ENCODE data around the gene EMID1. TPM values are rescaled to one million over a fixed set of nuclear protein-coding genes. Genes with fewer than 3 reads are reported as not detected.
"Not testable (repeated sequence)": the region's sequence is repeated elsewhere in the genome, so short reads cannot be mapped to it uniquely, and the experiment has no call there.

EMID1 gene
- total RNA-seq, 2 experiments from 2014 or later = not detected

DNA sequence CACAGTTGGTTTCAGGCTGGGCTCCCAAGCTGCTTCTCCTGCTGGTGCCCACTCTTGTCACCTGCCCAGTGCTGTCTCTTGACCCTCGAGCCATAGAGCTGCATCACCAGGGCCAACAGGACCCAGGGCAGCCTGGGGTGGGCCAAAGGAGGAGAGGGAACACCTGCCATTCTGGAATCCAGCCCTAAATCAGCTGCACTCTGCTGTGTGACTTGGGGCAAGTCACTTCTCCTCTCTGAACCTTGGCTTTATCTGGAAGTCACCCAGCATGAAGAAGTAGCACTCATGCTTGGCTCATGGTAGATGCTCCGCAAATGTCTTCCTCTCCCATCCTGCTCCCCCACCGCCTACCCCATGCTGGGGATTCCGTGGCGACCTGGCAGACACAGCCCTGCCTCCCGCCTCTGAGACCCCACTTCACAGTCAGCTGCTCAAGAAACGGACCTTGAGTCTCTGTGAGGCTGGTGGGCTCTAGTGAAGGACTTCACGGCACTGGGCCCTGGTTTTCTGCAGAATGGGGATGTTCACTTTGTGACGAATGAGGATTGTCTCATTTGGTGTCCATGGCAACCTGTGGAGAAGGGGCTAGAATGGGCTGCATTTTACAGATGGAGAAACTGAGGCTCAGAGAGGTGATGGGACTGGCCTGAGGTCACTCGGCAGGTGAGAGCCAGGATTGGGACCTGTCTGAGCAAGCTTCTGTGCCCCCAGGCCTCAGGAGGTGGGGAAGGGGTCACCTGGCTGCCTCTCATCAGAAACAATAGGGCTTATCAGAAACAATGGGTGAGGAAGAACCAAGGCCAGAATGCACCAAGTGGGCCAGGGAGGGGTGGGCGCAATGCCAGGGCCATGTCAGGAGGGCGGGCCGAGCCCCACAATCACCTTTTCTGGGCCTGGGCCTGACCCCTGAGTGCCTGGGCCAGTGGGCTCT is 12.4 kb downstream of the EMID1 start:
- Histone ChIP-seq H3K4me3 (ENCODE audit: low read depth, low read length, poor library complexity, severe bottlenecking) (no peak overlapping the region), H3K4me1 (ENCODE audit: insufficient read depth, low read length, poor library complexity, severe bottlenecking) (no peaks in the 10 kb centered on the region), H4K20me1 (ENCODE audit: insufficient read depth, low read length) (no peaks in the 10 kb centered on the region), H3K79me2 (ENCODE audit: insufficient read depth, low read depth, low read length) (no peaks in the 10 kb centered on the region), H3K36me3 (ENCODE audit: insufficient read depth, low read length) (no peaks in the 10 kb centered on the region), H3K27ac (ENCODE audit: low read depth, low read length, poor library complexity, severe bottlenecking) (no peak overlapping the region), H3K9me3 (ENCODE audit: low read length) (no peaks in the 10 kb centered on the region), H3K9me2 (ENCODE audit: insufficient read depth, low read length) (no peaks in the 10 kb centered on the region), H3K4me2 (ENCODE audit: low read length) (no peak overlapping the region), H2AFZ (ENCODE audit: low read length) (no peak overlapping the region)
- no TSS peak for BruUV-seq (replicated peaks)
- CTCF ChIA-PET (ENCODE audit: unreplicated experiment) = no interaction called here
- POLR2A ChIA-PET = no interaction called here
- TF ChIP-seq, protein P1, sequence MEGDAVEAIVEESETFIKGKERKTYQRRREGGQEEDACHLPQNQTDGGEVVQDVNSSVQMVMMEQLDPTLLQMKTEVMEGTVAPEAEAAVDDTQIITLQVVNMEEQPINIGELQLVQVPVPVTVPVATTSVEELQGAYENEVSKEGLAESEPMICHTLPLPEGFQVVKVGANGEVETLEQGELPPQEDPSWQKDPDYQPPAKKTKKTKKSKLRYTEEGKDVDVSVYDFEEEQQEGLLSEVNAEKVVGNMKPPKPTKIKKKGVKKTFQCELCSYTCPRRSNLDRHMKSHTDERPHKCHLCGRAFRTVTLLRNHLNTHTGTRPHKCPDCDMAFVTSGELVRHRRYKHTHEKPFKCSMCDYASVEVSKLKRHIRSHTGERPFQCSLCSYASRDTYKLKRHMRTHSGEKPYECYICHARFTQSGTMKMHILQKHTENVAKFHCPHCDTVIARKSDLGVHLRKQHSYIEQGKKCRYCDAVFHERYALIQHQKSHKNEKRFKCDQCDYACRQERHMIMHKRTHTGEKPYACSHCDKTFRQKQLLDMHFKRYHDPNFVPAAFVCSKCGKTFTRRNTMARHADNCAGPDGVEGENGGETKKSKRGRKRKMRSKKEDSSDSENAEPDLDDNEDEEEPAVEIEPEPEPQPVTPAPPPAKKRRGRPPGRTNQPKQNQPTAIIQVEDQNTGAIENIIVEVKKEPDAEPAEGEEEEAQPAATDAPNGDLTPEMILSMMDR (conservative IDR thresholded peaks at IDR 0.05; ENCODE audit: low read length) = no peak
- TF ChIP-seq EZH2phosphoT487 (IDR thresholded peaks at IDR 0.05; ENCODE audit: borderline replicate concordance, low read depth, low read length) = no peak
- intact Hi-C loops (cut with micrococcal nuclease; ENCODE audit: unreplicated experiment) = no loop called here
- DNase-seq (ENCODE audit: low spot score) = no peak

DNA sequence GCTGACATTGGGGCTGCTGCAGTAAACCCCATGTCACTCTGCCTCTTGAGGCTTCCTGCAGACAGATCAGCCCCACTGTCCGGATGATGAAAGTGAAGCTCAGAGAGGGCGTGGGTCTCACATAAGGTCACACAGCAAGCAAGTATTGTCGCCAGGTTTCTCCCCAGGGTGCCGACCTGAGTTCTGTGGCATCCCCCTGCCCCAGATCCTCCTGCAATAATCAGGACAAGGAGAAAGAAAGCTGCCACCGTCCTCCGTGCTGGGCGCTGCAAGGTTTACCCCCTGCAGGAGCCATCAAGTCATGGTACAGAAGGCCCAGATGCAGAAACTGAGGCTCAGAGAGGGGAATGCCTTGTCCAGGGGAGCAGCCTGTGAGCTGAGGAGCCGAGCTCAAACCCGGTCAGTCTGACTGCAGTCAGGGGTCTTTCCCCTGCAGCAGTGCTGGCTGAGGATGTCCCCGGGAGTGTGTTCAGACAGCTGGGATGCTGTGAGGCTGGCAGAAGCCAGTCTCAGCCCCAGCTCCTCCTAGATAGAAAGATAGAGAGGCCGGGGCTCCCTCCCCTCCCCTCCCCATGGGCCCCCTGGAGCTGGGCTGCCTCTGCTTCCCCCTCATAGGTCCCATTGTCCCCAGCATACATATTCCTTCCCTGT is 13.2 kb downstream of the EMID1 start:
- no peak overlapping the region for H3K4me2 ChIP-seq (ENCODE audit: low read length)
- no TSS peak for BruUV-seq (replicated peaks)
- H3K4me3 ChIP-seq (ENCODE audit: low read depth, low read length, poor library complexity, severe bottlenecking) = no peak overlapping the region
- H3K9me2 ChIP-seq (ENCODE audit: insufficient read depth, low read length) = no peaks in the 10 kb centered on the region
- H3K9me3 ChIP-seq (ENCODE audit: low read length) = no peaks in the 10 kb centered on the region
- intact Hi-C loops (cut with micrococcal nuclease; ENCODE audit: unreplicated experiment) = no loop called here
- H3K79me2 ChIP-seq (ENCODE audit: insufficient read depth, low read depth, low read length) = no peaks in the 10 kb centered on the region
- H3K36me3 ChIP-seq (ENCODE audit: insufficient read depth, low read length) = no peaks in the 10 kb centered on the region
- no peaks in the 10 kb centered on the region for H4K20me1 ChIP-seq (ENCODE audit: insufficient read depth, low read length)
- no peak overlapping the region for H3K27ac ChIP-seq (ENCODE audit: low read depth, low read length, poor library complexity, severe bottlenecking)
- H3K4me1 ChIP-seq (ENCODE audit: insufficient read depth, low read length, poor library complexity, severe bottlenecking) = no peaks in the 10 kb centered on the region
- no peak for DNase-seq (ENCODE audit: low spot score)
- ChIA-PET POLR2A (no interaction called here), CTCF (ENCODE audit: unreplicated experiment) (no interaction called here)
- H2AFZ ChIP-seq (ENCODE audit: low read length) = no peak overlapping the region
- no peak for TF ChIP-seq EZH2phosphoT487 (IDR thresholded peaks at IDR 0.05; ENCODE audit: borderline replicate concordance, low read depth, low read length)
- TF ChIP-seq, protein P1 (conservative IDR thresholded peaks at IDR 0.05; ENCODE audit: low read length) = no peak

DNA sequence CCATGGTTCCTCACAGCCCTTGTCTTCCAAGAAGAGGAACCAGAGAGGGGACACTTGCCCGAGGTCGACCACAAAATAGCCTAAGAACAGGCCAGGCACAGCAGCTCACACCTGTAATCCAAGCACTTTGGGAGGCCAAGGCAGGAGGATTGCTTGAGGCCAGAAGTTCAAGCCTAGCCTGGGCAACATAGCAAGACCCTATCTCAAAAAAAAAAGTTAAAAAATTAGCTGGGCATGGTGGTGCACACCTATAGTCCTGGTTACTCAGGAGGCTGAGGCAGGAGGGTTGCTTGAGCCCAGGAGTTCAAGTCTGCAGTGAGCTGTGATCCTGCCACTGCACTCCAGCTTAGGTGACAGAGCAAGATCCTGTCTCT is 13.7 kb downstream of the EMID1 start:
- BruUV-seq (replicated peaks); H3K4me2 ChIP-seq (ENCODE audit: low read length); H3K9me3 ChIP-seq (ENCODE audit: low read length); DNase-seq (ENCODE audit: low spot score); H3K4me1 ChIP-seq (ENCODE audit: insufficient read depth, low read length, poor library complexity, severe bottlenecking); H2AFZ ChIP-seq (ENCODE audit: low read length); H3K79me2 ChIP-seq (ENCODE audit: insufficient read depth, low read depth, low read length); H3K9me2 ChIP-seq (ENCODE audit: insufficient read depth, low read length); CTCF ChIA-PET (ENCODE audit: unreplicated experiment); H4K20me1 ChIP-seq (ENCODE audit: insufficient read depth, low read length); H3K36me3 ChIP-seq (ENCODE audit: insufficient read depth, low read length); intact Hi-C loops (cut with micrococcal nuclease; ENCODE audit: unreplicated experiment); H3K27ac ChIP-seq (ENCODE audit: low read depth, low read length, poor library complexity, severe bottlenecking); H3K4me3 ChIP-seq (ENCODE audit: low read depth, low read length, poor library complexity, severe bottlenecking): not testable (repeated sequence)
- POLR2A ChIA-PET = interaction anchor here (0.5 to 0.7 kb wide), 2 partner anchors 29 to 541 kb away, joined by 3 to 4 read pairs; no protein-coding TSS in a partner anchor
